B cell (primary cell): ENCODE measurements around the gene TLK1. TPM values are rescaled to one million over a fixed set of nuclear protein-coding genes. Genes with fewer than 3 reads are reported as not detected.

Experiments
- ATAC-seq: fragments of 200-7000 bp; cut with Tn5 transposase; one replicate; pipeline ENCODE4 v1.10.0; 2021; ENCODE audit warnings: low read depth, mild to moderate bottlenecking, moderate number of reproducible peaks, moderate library complexity
- CTCF ChIA-PET: fragments of 350-600 bp; sonication (Branson Sonifier 250); formaldehyde crosslinking; loops from one replicate; lab custom pipeline; 2021; ENCODE audit warnings: antibody characterized with exemption, inconsistent platforms; lab: Charles Lee
- POLR2A ChIA-PET: fragments of 350-600 bp; sonication (Branson Sonifier 250); formaldehyde crosslinking; loops from one replicate; lab custom pipeline; 2021; ENCODE audit warnings: antibody characterized with exemption; lab: Charles Lee
- DNase-seq: peaks from one replicate; pipeline ENCODE4 v3.0.0; 2013
- H2AFZ ChIP-seq: 2 replicates; pipeline ENCODE4 v1.6.1; 2012; ENCODE audit warnings: mild to moderate bottlenecking, low read depth, low read length; ENCODE audit not compliant: insufficient read depth, poor library complexity, severe bottlenecking
- H3K27ac ChIP-seq, 2 donors: 1 replicate in 1 of 2; 2 replicates in 1 of 2; pipeline ENCODE4 v1.5.1; 2012 to 2013; ENCODE audit warnings: low read length in 2 of 2, mild to moderate bottlenecking in 2 of 2, moderate library complexity in 1 of 2
- H3K27me3 ChIP-seq, 4 experiments: fragments of 200-600 bp in 1 of 4; sonication (generic) in 1 of 4; replicated peaks in 1 of 4; 1 replicate in 2 of 4; 2 replicates in 2 of 4; pipeline versions ENCODE4 v1.6.1 to v1.7.0; 2013 to 2016; ENCODE audit warnings: low read length in 3 of 4, mild to moderate bottlenecking in 2 of 4, mixed read lengths in 1 of 4, moderate library complexity in 1 of 4; ENCODE audit not compliant: insufficient read depth in 4 of 4, control insufficient read depth in 3 of 4; ENCODE audit errors: control extremely low read depth in 1 of 4
- H3K36me3 ChIP-seq, 2 experiments: replicated peaks in 1 of 2; 1 replicate in 1 of 2; 2 replicates in 1 of 2; pipeline versions ENCODE4 v1.6.1 to v1.7.1; 2013; ENCODE audit warnings: low read length in 1 of 2; ENCODE audit not compliant: insufficient read depth in 2 of 2, control insufficient read depth in 1 of 2; ENCODE audit errors: control extremely low read depth in 1 of 2, extremely low read depth in 1 of 2
- H3K4me1 ChIP-seq, 2 donors: fragments of 200-600 bp in 1 of 2; sonication (generic) in 1 of 2; 1 replicate in 1 of 2; 2 replicates in 1 of 2; pipeline versions ENCODE4 v1.5.1 to v1.6.1; 2013 to 2017; ENCODE audit warnings: low read length in 2 of 2; ENCODE audit not compliant: control insufficient read depth in 2 of 2, insufficient read depth in 2 of 2
- H3K4me2 ChIP-seq: replicated peaks from 2 replicates; pipeline ENCODE3; 2012; ENCODE audit warnings: mild to moderate bottlenecking, low read depth, low read length; ENCODE audit not compliant: poor library complexity, severe bottlenecking
- H3K4me3 ChIP-seq, 5 experiments: fragments of 200-600 bp in 1 of 5; sonication (generic) in 1 of 5; 1 replicate in 3 of 5; 2 replicates in 2 of 5; pipeline versions ENCODE4 v1.5.1 to v1.7.0; 2011 to 2016; ENCODE audit warnings: low read length in 4 of 5, mild to moderate bottlenecking in 4 of 5, low read depth in 2 of 5, control low read depth in 1 of 5, moderate library complexity in 1 of 5; ENCODE audit not compliant: insufficient read depth in 1 of 5; ENCODE audit errors: control extremely low read depth in 1 of 5, extremely low read depth in 1 of 5
- H3K79me2 ChIP-seq: fragments of 200-600 bp; sonication (generic); one replicate; pipeline ENCODE4 v1.6.0; 2016; ENCODE audit warnings: low read length; ENCODE audit not compliant: control insufficient read depth, insufficient read depth
- H3K9ac ChIP-seq: fragments of 200-600 bp; sonication (generic); 2 replicates; pipeline ENCODE4 v1.6.1; 2017; ENCODE audit warnings: mild to moderate bottlenecking, low read length, moderate library complexity
- H3K9me3 ChIP-seq, 3 donors: one replicate each; pipeline versions ENCODE4 v1.6.1 to v1.7.1; 2013; ENCODE audit warnings: low read length in 2 of 3; ENCODE audit not compliant: control insufficient read depth in 2 of 3, insufficient read depth in 1 of 3; ENCODE audit errors: control extremely low read depth in 1 of 3
- H4K20me1 ChIP-seq: 2 replicates; pipeline ENCODE4 v1.6.0; 2012; ENCODE audit warnings: mild to moderate bottlenecking, low read length; ENCODE audit not compliant: insufficient read depth, control insufficient read depth, poor library complexity, severe bottlenecking
- H3K27ac Mint-ChIP-seq: one replicate; pipeline ENCODE4 v1.8.0; 2021; ENCODE audit warnings: mixed read lengths
- H3K27me3 Mint-ChIP-seq: one replicate; pipeline ENCODE4 v1.8.0; 2021; ENCODE audit warnings: mixed read lengths
- H3K4me1 Mint-ChIP-seq: one replicate; pipeline ENCODE4 v1.8.0; 2021; ENCODE audit warnings: mixed read lengths
- H3K4me3 Mint-ChIP-seq: one replicate; pipeline ENCODE4 v1.8.0; 2021; ENCODE audit warnings: mixed read lengths
- H3K9me3 Mint-ChIP-seq: one replicate; pipeline ENCODE4 v1.8.0; 2022; ENCODE audit warnings: mixed read lengths; ENCODE audit not compliant: insufficient read depth
- CTCF ChIP-seq: fragments of 200-600 bp; IDR thresholded peaks from one replicate; pipeline ENCODE4 v1.8.0; 2022; ENCODE audit warnings: antibody characterized with exemption, mild to moderate bottlenecking
- EZH2 ChIP-seq: IDR thresholded peaks from 2 replicates; pipeline ENCODE4 v1.6.1; 2012; ENCODE audit warnings: borderline replicate concordance, low read depth, mild to moderate bottlenecking, moderate library complexity, low read length; ENCODE audit not compliant: insufficient read depth, poor library complexity, severe bottlenecking
- WGBS: methylation state at CpG from one replicate; pipeline ENCODE4 v1.1.5; 2013; ENCODE audit warnings: missing lambda C conversion rate; ENCODE audit not compliant: insufficient coverage; 5-methylcytosine and 5-hydroxymethylcytosine counted together
- intact Hi-C: fragments of 100-400 bp; cut with micrococcal nuclease; formaldehyde crosslinking; loops from one replicate; pipeline ENCODE4 v1.10.0; 2022
- polyA plus RNA-seq: library from polyadenylated mRNA; depleted of rRNA; stranded (reverse); fragments of >200 nt; gene quantifications from 2 replicates; pipeline ENCODE4 v1.2.3, GENCODE V29; 2012
- total RNA-seq, 2 donors: library from RNA; stranded (reverse); fragments of 120-200 nt in 1 of 2; gene quantifications; 1 replicate in 1 of 2; 2 replicates in 1 of 2; pipeline versions ENCODE4 v1.2.3 to v1.2.4, GENCODE V29; 2013 to 2022

TLK1 gene
- total and polyA plus RNA-seq, 2 donors (not counting 1 experiment from before 2014, with no cell fraction given), result 13.8 to 186 TPM

- Histone ChIP-seq H3K9me3 (no peaks in the 10 kb centered on the region), H3K4me2 (no peak overlapping the region), H3K36me3 (no peaks in the 10 kb centered on the region), H4K20me1 (no peaks in the 10 kb centered on the region), H3K4me1 (no peaks in the 10 kb centered on the region), H3K9ac (no peak overlapping the region), H3K4me3 (no peak overlapping the region), H3K27ac (no peak overlapping the region), H2AFZ (no peak overlapping the region), H3K27me3 (no peaks in the 10 kb centered on the region), H3K79me2 (no peaks in the 10 kb centered on the region)
- TF ChIP-seq EZH2, result no peak
- TF ChIP-seq CTCF, result no peak
- intact Hi-C loops, result no loop called here
- no peaks in the 10 kb centered on the region for H3K9me3 Mint-ChIP-seq
- H3K27ac Mint-ChIP-seq, result no peak overlapping the region
- no peak overlapping the region for H3K4me3 Mint-ChIP-seq
- no peak for DNase-seq
- no peaks in the 10 kb centered on the region for H3K4me1 Mint-ChIP-seq
- POLR2A ChIA-PET, result interaction anchor here (0.6 kb wide), 1 partner anchor 175 kb away, joined by 3 read pairs; no protein-coding TSS in a partner anchor
- no peak for ATAC-seq
- H3K27me3 Mint-ChIP-seq, result no peaks in the 10 kb centered on the region
- WGBS, result 93% methylated on average over 3 of the region's 5 CpGs
- CTCF ChIA-PET, result no interaction called here
These were observed 175.3 kb downstream of the TLK1 start for GRCh38 chr2:170985407-170985806.

DNA sequence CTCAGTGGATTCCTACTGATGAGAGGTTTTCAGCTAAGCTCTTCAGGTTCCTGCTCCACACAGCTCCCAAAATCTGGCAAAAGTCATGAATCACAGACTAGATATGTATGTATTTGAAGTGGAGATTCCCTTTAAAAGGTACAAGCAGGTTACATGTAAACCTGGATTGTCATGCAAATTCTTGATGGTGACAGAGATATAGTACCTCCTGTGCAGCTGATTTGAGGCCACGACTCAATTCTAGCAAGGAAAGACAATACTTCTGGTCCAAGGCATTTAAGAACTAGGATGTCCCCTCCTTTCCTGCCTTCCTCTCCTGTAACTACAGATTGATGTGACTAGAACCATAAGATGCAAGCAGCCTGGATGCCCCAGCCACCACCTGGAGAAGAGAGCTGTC is 176.6 kb downstream of the TLK1 start:
- Histone ChIP-seq H3K36me3 (no peaks in the 10 kb centered on the region), H3K4me2 (no peak overlapping the region), H4K20me1 (no peaks in the 10 kb centered on the region), H3K79me2 (no peaks in the 10 kb centered on the region), H3K9ac (no peak overlapping the region), H3K4me3 (no peak overlapping the region), H3K27me3 (no peaks in the 10 kb centered on the region), H3K4me1 (no peaks in the 10 kb centered on the region), H3K27ac (no peak overlapping the region), H2AFZ (no peak overlapping the region), H3K9me3 (no peaks in the 10 kb centered on the region)
- no peaks in the 10 kb centered on the region for H3K4me1 Mint-ChIP-seq
- H3K27ac Mint-ChIP-seq, result no peak overlapping the region
- no peaks in the 10 kb centered on the region for H3K9me3 Mint-ChIP-seq
- intact Hi-C loops, result no loop called here
- DNase-seq, result no peak
- ATAC-seq, result no peak
- POLR2A ChIA-PET, result interaction anchor here (0.7 kb wide), 1 partner anchor 194 kb away, joined by 3 read pairs; no protein-coding TSS in a partner anchor
- H3K4me3 Mint-ChIP-seq, result no peak overlapping the region
- no peak for TF ChIP-seq EZH2
- no peak for TF ChIP-seq CTCF
- no peaks in the 10 kb centered on the region for H3K27me3 Mint-ChIP-seq
- CTCF ChIA-PET, result no interaction called here
- 44% methylated on average over 1 of the region's 1 CpG for WGBS
